ENCODE measurements around the gene NFIA.

- TF ChIP-seq CTCF (conservative IDR thresholded peaks at IDR 0.05; ENCODE audit: low read length) = no peak
- no peak for TF ChIP-seq EZH2phosphoT487 (IDR thresholded peaks at IDR 0.05; ENCODE audit: borderline replicate concordance)
These were observed 318.6 kb downstream of the NFIA start for GRCh38 chr1:61400997-61401396.

Data from Loucy (cell line).